Mesothelial cell of epicardium (in vitro differentiated cells): ENCODE results near the gene UBL7. TPM values are rescaled to one million over a fixed set of nuclear protein-coding genes. Genes with fewer than 3 reads are reported as not detected.

Experiments used
- DNase-seq, 2 experiments: peaks; one replicate each; pipeline ENCODE4 v3.0.0; 2021; ENCODE audit warnings: low spot score in 2 of 2; ENCODE audit not compliant: unreplicated experiment in 2 of 2
- H3K27ac Mint-ChIP-seq: 2 replicates; pipeline ENCODE4 v1.8.0; 2021; ENCODE audit warnings: mixed read lengths
- H3K27me3 Mint-ChIP-seq: 2 replicates; pipeline ENCODE4 v1.8.0; 2021; ENCODE audit warnings: low read depth, mixed read lengths
- H3K36me3 Mint-ChIP-seq: 2 replicates; pipeline ENCODE4 v1.8.0; 2021; ENCODE audit warnings: mixed read lengths
- H3K4me1 Mint-ChIP-seq: 2 replicates; pipeline ENCODE4 v1.8.0; 2021; ENCODE audit warnings: mixed read lengths
- H3K4me3 Mint-ChIP-seq: 2 replicates; pipeline ENCODE4 v1.8.0; 2021; ENCODE audit warnings: mild to moderate bottlenecking, moderate library complexity, mixed read lengths
- H3K9me3 Mint-ChIP-seq: 2 replicates; pipeline ENCODE4 v1.8.0; 2021; ENCODE audit warnings: mixed read lengths
- CTCF ChIP-seq: fragments of 200-600 bp; sonication (generic); IDR thresholded peaks from one replicate; pipeline ENCODE4 v1.5.0; 2021; ENCODE audit warnings: antibody characterized with exemption; ENCODE audit not compliant: unreplicated experiment
- total RNA-seq: library from RNA; stranded (reverse); gene quantifications from 3 replicates; pipeline ENCODE4 v1.2.1, GENCODE V29; 2021

UBL7 gene
- total RNA-seq, 1 donor from 2014 or later: 43.2 TPM

- peaks cover 25% of the 10 kb centered on the region for H3K4me1 Mint-ChIP-seq
- no peak for TF ChIP-seq CTCF
- no peak overlapping the region for H3K27ac Mint-ChIP-seq
- H3K4me3 Mint-ChIP-seq: no peak overlapping the region
- H3K9me3 Mint-ChIP-seq: no peaks in the 10 kb centered on the region
- H3K36me3 Mint-ChIP-seq: no peaks in the 10 kb centered on the region
- DNase-seq: no peak
- H3K27me3 Mint-ChIP-seq: no peaks in the 10 kb centered on the region
Observed at GRCh38 chr15:74402873-74403587, 57.9 kb downstream of the UBL7 start.

- no peaks in the 10 kb centered on the region for H3K27me3 Mint-ChIP-seq
- no peaks in the 10 kb centered on the region for H3K36me3 Mint-ChIP-seq
- DNase-seq: no peak
- no peak overlapping the region for H3K4me3 Mint-ChIP-seq
- no peak overlapping the region for H3K27ac Mint-ChIP-seq
- no peaks in the 10 kb centered on the region for H3K9me3 Mint-ChIP-seq
- no peak for TF ChIP-seq CTCF
- H3K4me1 Mint-ChIP-seq: peaks cover 21% of the 10 kb centered on the region
Observed at GRCh38 chr15:74402337-74402841, 58.6 kb downstream of the UBL7 start.

- no peaks in the 10 kb centered on the region for H3K9me3 Mint-ChIP-seq
- H3K27ac Mint-ChIP-seq: no peak overlapping the region
- no peak overlapping the region for H3K4me3 Mint-ChIP-seq
- TF ChIP-seq CTCF: no peak
- no peaks in the 10 kb centered on the region for H3K27me3 Mint-ChIP-seq
- H3K36me3 Mint-ChIP-seq: no peaks in the 10 kb centered on the region
- H3K4me1 Mint-ChIP-seq: peaks cover 15% of the 10 kb centered on the region
- DNase-seq: no peak
Observed at GRCh38 chr15:74400915-74401757, 59.8 kb downstream of the UBL7 start.

- H3K27me3 Mint-ChIP-seq: no peaks in the 10 kb centered on the region
- H3K4me3 Mint-ChIP-seq: no peak overlapping the region
Observed at GRCh38 chr15:74400313-74400860, 60.6 kb downstream of the UBL7 start.

More at GRCh38 chr15:74400313-74400860, 60.6 kb downstream of the UBL7 start:
- Mint-ChIP-seq H3K9me3 (no peaks in the 10 kb centered on the region), H3K4me1 (peaks cover 15% of the 10 kb centered on the region), H3K36me3 (no peaks in the 10 kb centered on the region), H3K27ac (no peak overlapping the region)
- no peak for TF ChIP-seq CTCF
- DNase-seq: no peak
